ENCODE data around the gene ZNF662.

ZNF662 gene

GRCh38 chr3:42942693-42943092 is 36.8 kb downstream of the ZNF662 start:
- no peak for DNase-seq

- DNase-seq, result no peak
Measured at GRCh38 chr3:42946050-42946449, 40.1 kb downstream of the ZNF662 start.

- DNase-seq, result no peak
Measured at GRCh38 chr3:42957573-42957972, 51.6 kb downstream of the ZNF662 start.

GRCh38 chr3:42960282-42960681 is 54.3 kb downstream of the ZNF662 start:
- DNase-seq, result no peak

- DNase-seq, result no peak
Measured at GRCh38 chr3:42960786-42961185, 54.8 kb downstream of the ZNF662 start.

- DNase-seq, result peak; percentile 24 to 32
Measured at GRCh38 chr3:42961633-42962032, 55.7 kb downstream of the ZNF662 start.

GRCh38 chr3:42963269-42963668 is 57.3 kb downstream of the ZNF662 start:
- no peak for DNase-seq

- DNase-seq, result no peak
Measured at GRCh38 chr3:42964266-42964665, 58.3 kb downstream of the ZNF662 start.

Measured in NCI-H2081 (cell line).